SK-N-SH (cell line): Measurements from ENCODE around the gene ZNF532. TPM values are rescaled to one million over a fixed set of nuclear protein-coding genes. Genes with fewer than 3 reads are reported as not detected.

Source experiments
- CTCF ChIA-PET: fragments of 300-600, 350-600 bp; formaldehyde crosslinking; extraction: SDS; loops from one replicate; lab custom pipeline; 2021; lab: Yijun Ruan, JAX
- POLR2A ChIA-PET: fragments of 350-600 bp; sonication (Branson Sonifier 250); formaldehyde crosslinking; extraction: SDS; loops from one replicate; lab custom pipeline; 2020; ENCODE audit warnings: antibody characterized with exemption, inconsistent platforms; lab: Yijun Ruan, JAX
- DNase-seq: peaks from one replicate; pipeline ENCODE4 v3.0.0; 2012
- H2AFZ ChIP-seq: fragments of 200-600 bp; sonication (generic); 2 replicates; pipeline ENCODE4 v1.8.1; 2016; ENCODE audit warnings: antibody characterized with exemption, mild to moderate bottlenecking, low read depth
- H3F3A ChIP-seq: fragments of 200-600 bp; sonication (generic); replicated peaks from 2 replicates; pipeline ENCODE3; 2016; ENCODE audit warnings: antibody characterized with exemption, mild to moderate bottlenecking; ENCODE audit not compliant: insufficient read depth
- H3K27ac ChIP-seq, 2 experiments: fragments of 200-500 bp in 1 of 2; fragments of 200-600 bp in 1 of 2; sonication (Bioruptor generic) in 1 of 2; sonication (generic), shearing (Covaris generic) in 1 of 2; 2 replicates each; pipeline versions ENCODE4 v1.5.1 to v1.6.1; 2014 to 2016; ENCODE audit warnings: low read depth in 2 of 2, inconsistent platforms in 1 of 2, low read length in 1 of 2, mild to moderate bottlenecking in 1 of 2, mixed read lengths in 1 of 2
- H3K27me3 ChIP-seq: fragments of 200-600 bp; sonication (generic), shearing (Covaris generic); 2 replicates; pipeline ENCODE4 v1.6.1; 2016; ENCODE audit warnings: mixed run types; ENCODE audit not compliant: insufficient read depth
- H3K36me3 ChIP-seq, 2 experiments: fragments of 200-500 bp in 1 of 2; fragments of 200-600 bp in 1 of 2; sonication (Bioruptor generic) in 1 of 2; sonication (generic) in 1 of 2; replicated peaks in 1 of 2; 2 replicates each; pipeline versions ENCODE3 to v1.5.1; 2014 to 2016; ENCODE audit warnings: low read length in 1 of 2, mild to moderate bottlenecking in 1 of 2; ENCODE audit not compliant: insufficient read depth in 2 of 2, control insufficient read depth in 1 of 2
- H3K4me1 ChIP-seq, 2 experiments: fragments of 200-500 bp in 1 of 2; fragments of 200-600 bp in 1 of 2; sonication (Bioruptor generic) in 1 of 2; sonication (generic), shearing (Covaris generic) in 1 of 2; 2 replicates each; pipeline versions ENCODE4 v1.5.1 to v1.6.1; 2014 to 2016; ENCODE audit warnings: low read depth in 1 of 2, low read length in 1 of 2, mixed run types in 1 of 2; ENCODE audit not compliant: insufficient read depth in 2 of 2, control insufficient read depth in 1 of 2
- H3K4me2 ChIP-seq: fragments of 200-600 bp; sonication (generic), shearing (Covaris generic); 2 replicates; pipeline ENCODE4 v1.6.1; 2017; ENCODE audit warnings: mixed run types
- H3K4me3 ChIP-seq, 2 experiments: fragments of 200-500 bp in 1 of 2; fragments of 200-600 bp in 1 of 2; sonication (Bioruptor generic) in 1 of 2; sonication (generic), shearing (Covaris generic) in 1 of 2; 2 replicates each; pipeline versions ENCODE4 v1.5.1 to v1.8.1; 2014 to 2016; ENCODE audit warnings: low read depth in 2 of 2, inconsistent platforms in 1 of 2, low read length in 1 of 2, mild to moderate bottlenecking in 1 of 2, mixed read lengths in 1 of 2, moderate library complexity in 1 of 2
- H3K79me2 ChIP-seq: fragments of 200-600 bp; sonication (generic); 2 replicates; pipeline ENCODE4 v1.8.1; 2017; ENCODE audit warnings: mild to moderate bottlenecking; ENCODE audit not compliant: insufficient read depth
- H3K9ac ChIP-seq: fragments of 200-600 bp; sonication (generic); 2 replicates; pipeline ENCODE4 v1.6.1; 2017; ENCODE audit warnings: mixed run types
- H3K9me2 ChIP-seq: fragments of 200-600 bp; sonication (generic); 2 replicates; pipeline ENCODE4 v1.6.1; 2017; ENCODE audit warnings: mixed run types
- H3K9me3 ChIP-seq: fragments of 200-600 bp; sonication (generic); 2 replicates; pipeline ENCODE4 v1.6.1; 2017; ENCODE audit warnings: mixed run types, mild to moderate bottlenecking, moderate library complexity
- H4K20me1 ChIP-seq: fragments of 200-600 bp; sonication (generic); 2 replicates; pipeline ENCODE4 v1.6.1; 2017; ENCODE audit warnings: mild to moderate bottlenecking, mixed run types; ENCODE audit not compliant: insufficient read depth
- FOSL2 ChIP-seq: IDR thresholded peaks from 2 replicates; pipeline ENCODE4 v1.4.0; 2012; ENCODE audit warnings: low read depth, mild to moderate bottlenecking, moderate library complexity, borderline replicate concordance
- JUND ChIP-seq: IDR thresholded peaks from 2 replicates; pipeline ENCODE4 v1.4.0; 2012
- MAX ChIP-seq: IDR thresholded peaks from 2 replicates; pipeline ENCODE4 v1.4.0; 2012; ENCODE audit warnings: low read depth
- NFIC ChIP-seq: IDR thresholded peaks from 2 replicates; pipeline ENCODE4 v1.4.0; 2012; ENCODE audit warnings: borderline replicate concordance
- RAD21 ChIP-seq: IDR thresholded peaks from 2 replicates; pipeline ENCODE4 v1.6.1; 2012; ENCODE audit warnings: mild to moderate bottlenecking, low read length
- TCF12 ChIP-seq: IDR thresholded peaks from 2 replicates; pipeline ENCODE4 v1.4.0; 2012
- YY1 ChIP-seq: IDR thresholded peaks from 2 replicates; pipeline ENCODE4 v1.4.0; 2012; ENCODE audit warnings: low read depth, mild to moderate bottlenecking
- ZBTB33 ChIP-seq: IDR thresholded peaks from 2 replicates; pipeline ENCODE4 v1.4.0; 2012; ENCODE audit warnings: low read depth, borderline replicate concordance
- WGBS: methylation state at CpG from one replicate; pipeline ENCODE4 v1.1.6; 2017; ENCODE audit warnings: low lambda C conversion rate; 5-methylcytosine and 5-hydroxymethylcytosine counted together
- polyA plus RNA-seq, 3 experiments: library from polyadenylated mRNA; depleted of rRNA; stranded (reverse); fragments of >200 nt; gene quantifications; 2 replicates each; pipeline ENCODE4 v1.2.3, GENCODE V29; 2012

Gene ZNF532
- polyA plus RNA-seq, 1 of the 3 experiments (the other 2 are of a cell fraction) = 34.7 TPM

GRCh38 chr18:58934933-58935577 is 70.4 kb downstream of the ZNF532 start:
- Histone ChIP-seq H3K79me2 (peaks cover 46% of the 10 kb centered on the region; the same call in 1 of the 2 replicates), H3F3A (peaks cover 21% of the 10 kb centered on the region), H3K27me3 (no peaks in the 10 kb centered on the region), H2AFZ (no peak overlapping the region), H4K20me1 (no peaks in the 10 kb centered on the region), H3K4me3 (no peak overlapping the region), H3K9ac (no peak overlapping the region), H3K9me2 (no peaks in the 10 kb centered on the region), H3K36me3 (peaks cover 12 to 22% of the 10 kb centered on the region in 2 experiments), H3K4me1 (peaks cover 3 to 16% of the 10 kb centered on the region in 2 experiments), H3K27ac (no peak overlapping the region), H3K4me2 (no peak overlapping the region), H3K9me3 (no peaks in the 10 kb centered on the region)
- no peak for TF ChIP-seq NFIC
- no peak for TF ChIP-seq RAD21
- TF ChIP-seq MAX = no peak
- no peak for TF ChIP-seq FOSL2
- TF ChIP-seq TCF12 = no peak
- no peak for TF ChIP-seq YY1
- WGBS = 85% methylated on average over 3 of the region's 3 CpGs
- CTCF ChIA-PET = no interaction called here
- POLR2A ChIA-PET = no interaction called here
- DNase-seq = no peak

- Histone ChIP-seq H3K9me2 (no peaks in the 10 kb centered on the region), H3K4me2 (peak overlapping the region; percentile 65), H3K9ac (peak overlapping the region; percentile 54), H3K4me3 (peak overlapping the region in 1 of 2 experiments; percentile 38; a peak in 2 of 4 replicates), H3F3A (peaks cover 21% of the 10 kb centered on the region), H4K20me1 (no peaks in the 10 kb centered on the region), H3K27ac (peak overlapping the region; percentile 11 to 92; a peak in 3 of 4 replicates), H3K9me3 (no peaks in the 10 kb centered on the region), H3K4me1 (peaks cover 3 to 16% of the 10 kb centered on the region in 2 experiments), H3K79me2 (peaks cover 25% of the 10 kb centered on the region; the same call in 1 of the 2 replicates), H3K36me3 (peaks cover 12 to 31% of the 10 kb centered on the region in 2 experiments), H3K27me3 (no peaks in the 10 kb centered on the region), H2AFZ (peak overlapping the region; percentile 44)
- DNase-seq = no peak
- 41% methylated on average over 3 of the region's 3 CpGs for WGBS
- ChIA-PET POLR2A (no interaction called here), CTCF (no interaction called here)
- no peak for TF ChIP-seq ZBTB33
- 0 out of 2 replicates have a peak, but pooled peaks have one; percentile 9 for TF ChIP-seq JUND
- peak; percentile 9; the same call in 1 of the 2 replicates for TF ChIP-seq FOSL2
Observed at GRCh38 chr18:58937071-58937886, 72.6 kb downstream of the ZNF532 start.
